ENCODE measurements around the gene ZNF177. TPM values are rescaled to one million over a fixed set of nuclear protein-coding genes. Genes with fewer than 3 reads are reported as not detected.

Gene ZNF177
- polyA plus RNA-seq, 3 donors: 8.8 to 11.8 (median 11.3) TPM

GRCh38 chr19:9413240-9413954 lies 50.6 kb downstream of the ZNF177 start:
- no peak for DNase-seq (ENCODE audit: low read depth in 3 of 3, low spot score in 2 of 3)

- DNase-seq (ENCODE audit: low read depth in 3 of 3, low spot score in 2 of 3): no peak
Measured at GRCh38 chr19:9427941-9428340, 65.1 kb downstream of the ZNF177 start.

- no peak for DNase-seq (ENCODE audit: low read depth in 3 of 3, low spot score in 2 of 3)
Measured at GRCh38 chr19:9430444-9430843, 67.6 kb downstream of the ZNF177 start.

GRCh38 chr19:9431475-9431874 lies 68.7 kb downstream of the ZNF177 start:
- peak in 1 of 3 donors; percentile 18 for DNase-seq (ENCODE audit: low read depth in 3 of 3, low spot score in 2 of 3)

Other genes with a start within 250 kb of the ZNF177 start
- not detected for gene OR7G1, start 247.2 kb upstream of the ZNF177 start, polyA plus RNA-seq (ENCODE audit: insufficient read length in 3 of 3)
- not detected for gene OR7G3, start 236.1 kb upstream of the ZNF177 start, polyA plus RNA-seq (ENCODE audit: insufficient read length in 3 of 3)
- 10 to 100 TPM; 36.5 to 38.8 (median 38.0) TPM for gene ZNF317, start 222.6 kb upstream of the ZNF177 start, polyA plus RNA-seq (ENCODE audit: insufficient read length in 3 of 3)
- gene OR7D2, start 184.0 kb upstream of the ZNF177 start, polyA plus RNA-seq (ENCODE audit: insufficient read length in 3 of 3): under 1 TPM in 2 of 3 donors, not detected in 1; 0.06 to 0.10 TPM
- gene OR7D4, start 143.4 kb upstream of the ZNF177 start, polyA plus RNA-seq (ENCODE audit: insufficient read length in 3 of 3): not detected
- gene OR7E24, start 112.1 kb upstream of the ZNF177 start, polyA plus RNA-seq (ENCODE audit: insufficient read length in 3 of 3): not detected
- 1 to 10 TPM; 6.7 to 7.2 (median 7.0) TPM for gene ZNF699, start 53.2 kb upstream of the ZNF177 start, polyA plus RNA-seq (ENCODE audit: insufficient read length in 3 of 3)
- 10 to 100 TPM; 60.8 to 68.4 (median 67.6) TPM for gene ZNF559, start 38.8 kb upstream of the ZNF177 start, polyA plus RNA-seq (ENCODE audit: insufficient read length in 3 of 3)
- 10 to 100 TPM; 27.4 to 48.4 (median 44.6) TPM for gene ZNF266, start 72.6 kb downstream of the ZNF177 start, polyA plus RNA-seq (ENCODE audit: insufficient read length in 3 of 3)
- 1 to 10 TPM in 1 of 3 donors, under 1 TPM in 2; 0.50 to 1.2 (median 0.83) TPM for gene ZNF560, start 135.6 kb downstream of the ZNF177 start, polyA plus RNA-seq (ENCODE audit: insufficient read length in 3 of 3)
- 10 to 100 TPM; 23.1 to 24.7 (median 24.2) TPM for gene ZNF426, start 175.6 kb downstream of the ZNF177 start, polyA plus RNA-seq (ENCODE audit: insufficient read length in 3 of 3)
- 10 to 100 TPM; 15.3 to 18.3 (median 15.9) TPM for gene ZNF121, start 221.5 kb downstream of the ZNF177 start, polyA plus RNA-seq (ENCODE audit: insufficient read length in 3 of 3)